Gastrocnemius medialis (tissue), 4 donors: ENCODE data around the gene PCDH1.

Experiments used
- POLR2A ChIP-seq, 2 donors: fragments of 450-650 bp; IDR thresholded peaks; one replicate each; pipeline ENCODE4 v1.6.1; 2017; ENCODE audit warnings: antibody characterized with exemption in 2 of 2, mild to moderate bottlenecking in 2 of 2, moderate library complexity in 2 of 2
- TF ChIP-seq, protein P1 (sequence below), 5 experiments: fragments of 450-650 bp in 3 of 5; fragments of 200-600 bp in 2 of 5; sonication (generic) in 2 of 5; IDR thresholded peaks in 4 of 5; conservative IDR thresholded peaks in 1 of 5; 1 replicate in 4 of 5; 2 replicates in 1 of 5; pipeline ENCODE4 v1.5.1; 2016 to 2019; ENCODE audit warnings: antibody characterized with exemption in 5 of 5, mild to moderate bottlenecking in 3 of 5, moderate library complexity in 3 of 5

DNA sequence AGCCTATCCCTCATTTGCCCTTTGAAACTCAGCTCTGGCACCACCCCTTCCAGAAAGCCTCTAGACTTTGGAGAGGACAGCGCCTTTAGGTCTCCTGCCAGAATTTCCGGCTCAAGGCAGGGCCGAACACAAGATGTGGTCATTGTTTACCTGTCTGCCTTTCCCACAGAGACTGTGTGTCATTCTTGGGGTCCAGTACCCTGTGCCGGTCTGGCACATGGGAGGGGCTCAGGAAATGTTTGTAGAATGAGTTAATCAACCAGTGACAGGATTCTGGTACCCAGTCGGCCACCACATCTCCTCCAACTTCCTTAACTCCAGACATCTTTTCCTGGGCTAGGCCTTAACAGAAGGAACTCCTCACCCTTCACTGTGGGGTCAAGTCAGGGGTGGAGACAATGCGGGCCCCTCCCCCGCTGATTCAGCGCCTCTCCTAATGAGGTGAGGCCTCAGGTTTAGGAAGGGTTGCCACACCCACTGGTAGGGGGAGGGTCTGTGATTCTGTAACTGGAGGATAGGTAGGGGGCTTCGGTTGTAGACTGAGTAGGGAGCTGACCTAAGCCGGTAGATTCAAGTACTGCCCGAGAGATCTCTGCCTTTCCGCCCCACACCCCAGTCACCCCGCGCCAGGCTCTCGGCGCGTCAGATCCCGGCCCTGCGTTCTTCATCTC, 29.3 kb downstream of the PCDH1 start:
- TF ChIP-seq, protein P1, sequence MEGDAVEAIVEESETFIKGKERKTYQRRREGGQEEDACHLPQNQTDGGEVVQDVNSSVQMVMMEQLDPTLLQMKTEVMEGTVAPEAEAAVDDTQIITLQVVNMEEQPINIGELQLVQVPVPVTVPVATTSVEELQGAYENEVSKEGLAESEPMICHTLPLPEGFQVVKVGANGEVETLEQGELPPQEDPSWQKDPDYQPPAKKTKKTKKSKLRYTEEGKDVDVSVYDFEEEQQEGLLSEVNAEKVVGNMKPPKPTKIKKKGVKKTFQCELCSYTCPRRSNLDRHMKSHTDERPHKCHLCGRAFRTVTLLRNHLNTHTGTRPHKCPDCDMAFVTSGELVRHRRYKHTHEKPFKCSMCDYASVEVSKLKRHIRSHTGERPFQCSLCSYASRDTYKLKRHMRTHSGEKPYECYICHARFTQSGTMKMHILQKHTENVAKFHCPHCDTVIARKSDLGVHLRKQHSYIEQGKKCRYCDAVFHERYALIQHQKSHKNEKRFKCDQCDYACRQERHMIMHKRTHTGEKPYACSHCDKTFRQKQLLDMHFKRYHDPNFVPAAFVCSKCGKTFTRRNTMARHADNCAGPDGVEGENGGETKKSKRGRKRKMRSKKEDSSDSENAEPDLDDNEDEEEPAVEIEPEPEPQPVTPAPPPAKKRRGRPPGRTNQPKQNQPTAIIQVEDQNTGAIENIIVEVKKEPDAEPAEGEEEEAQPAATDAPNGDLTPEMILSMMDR (IDR thresholded peaks at IDR 0.05 in 4 of 5, conservative IDR thresholded peaks at IDR 0.05 in 1 of 5), result no peak
- TF ChIP-seq POLR2A (IDR thresholded peaks at IDR 0.05), result no peak
